CD4-positive, alpha-beta T cell treated with Interleukin-4 for 4 hours (primary cell): ENCODE data around the gene DDX1.
"Not testable (repeated sequence)": the region's sequence is repeated elsewhere in the genome, so short reads cannot be mapped to it uniquely, and the experiment has no call there.

Experiments
- DNase-seq: peaks from one replicate; pipeline ENCODE4 v3.0.0-alpha.2; 2020

The DDX1 gene

DNA sequence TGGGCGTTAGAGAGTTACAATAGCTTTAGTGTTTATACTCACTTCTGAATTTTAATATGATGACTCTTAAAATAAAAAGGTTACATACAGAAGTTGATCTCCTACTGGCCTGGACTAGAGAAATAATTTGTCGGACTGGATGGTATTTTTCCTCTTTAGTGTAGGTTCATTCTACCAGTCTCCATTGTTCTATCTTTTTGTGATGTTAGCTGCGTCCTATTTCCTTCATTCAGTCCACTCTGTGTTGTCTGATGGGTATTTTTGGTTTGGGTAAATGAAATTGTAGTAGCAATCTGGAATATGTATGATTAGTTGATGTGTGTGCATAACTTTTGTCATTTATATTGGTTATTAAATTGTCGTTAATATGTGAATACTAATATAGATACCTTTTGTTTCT lies 5.3 kb downstream of the DDX1 start:
- DNase-seq, result no peak

DNA sequence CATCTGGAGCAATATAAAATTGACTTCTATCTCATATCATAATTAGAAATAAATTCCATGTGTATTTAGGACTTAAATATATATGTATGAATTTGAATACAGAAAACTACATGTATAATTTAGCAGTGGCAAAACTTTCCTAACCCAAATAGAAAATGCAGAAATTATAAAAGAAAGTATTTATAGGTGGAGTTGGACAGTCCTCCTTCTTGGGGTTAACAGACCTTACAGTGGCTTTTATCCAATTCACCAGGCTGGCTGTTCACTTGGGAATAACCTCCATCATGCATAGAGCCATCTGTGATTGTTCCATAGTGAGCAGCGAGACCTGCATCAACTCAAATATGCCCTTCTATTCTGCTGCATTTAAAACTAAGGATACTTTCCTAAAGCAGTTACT lies 8.3 kb downstream of the DDX1 start:
- DNase-seq, result no peak

DNA sequence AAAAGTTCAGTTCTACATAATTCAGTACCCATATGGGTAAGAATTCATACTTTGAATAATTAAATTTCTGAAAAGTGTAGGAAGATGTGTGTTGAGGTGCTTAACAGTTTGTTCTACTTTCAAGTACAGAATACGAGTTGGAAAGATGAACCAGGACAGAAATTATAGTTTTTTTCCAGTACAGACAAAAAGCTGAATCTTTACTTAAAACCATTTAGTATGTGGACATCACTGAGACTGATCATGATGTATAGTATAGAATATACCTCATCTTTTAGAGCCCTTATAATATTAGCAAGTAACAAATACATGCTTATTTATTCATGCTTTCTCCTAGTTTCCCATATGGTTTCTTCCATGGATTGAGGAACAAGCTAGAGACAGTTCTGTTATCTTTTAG lies 10.0 kb downstream of the DDX1 start:
- no peak for DNase-seq

DNA sequence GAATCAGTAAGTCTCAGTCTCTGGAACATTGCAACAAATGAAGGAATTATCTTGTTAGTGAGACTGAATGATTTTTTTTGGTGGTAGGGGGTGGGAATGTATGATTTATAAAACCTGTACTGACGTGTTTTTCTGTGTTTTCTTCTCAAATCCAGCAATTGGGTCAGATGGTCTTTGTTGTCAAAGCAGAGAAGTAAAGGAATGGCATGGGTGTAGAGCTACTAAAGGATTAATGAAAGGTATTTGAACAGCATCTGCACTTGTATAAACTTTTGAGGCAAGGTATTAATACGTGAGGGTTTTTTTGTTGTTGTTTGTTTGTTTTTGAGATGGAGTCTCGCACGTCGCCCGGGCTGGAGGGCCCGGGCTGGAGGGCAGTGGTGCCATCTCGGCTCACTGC lies 10.7 kb downstream of the DDX1 start:
- DNase-seq, result no peak

DNA sequence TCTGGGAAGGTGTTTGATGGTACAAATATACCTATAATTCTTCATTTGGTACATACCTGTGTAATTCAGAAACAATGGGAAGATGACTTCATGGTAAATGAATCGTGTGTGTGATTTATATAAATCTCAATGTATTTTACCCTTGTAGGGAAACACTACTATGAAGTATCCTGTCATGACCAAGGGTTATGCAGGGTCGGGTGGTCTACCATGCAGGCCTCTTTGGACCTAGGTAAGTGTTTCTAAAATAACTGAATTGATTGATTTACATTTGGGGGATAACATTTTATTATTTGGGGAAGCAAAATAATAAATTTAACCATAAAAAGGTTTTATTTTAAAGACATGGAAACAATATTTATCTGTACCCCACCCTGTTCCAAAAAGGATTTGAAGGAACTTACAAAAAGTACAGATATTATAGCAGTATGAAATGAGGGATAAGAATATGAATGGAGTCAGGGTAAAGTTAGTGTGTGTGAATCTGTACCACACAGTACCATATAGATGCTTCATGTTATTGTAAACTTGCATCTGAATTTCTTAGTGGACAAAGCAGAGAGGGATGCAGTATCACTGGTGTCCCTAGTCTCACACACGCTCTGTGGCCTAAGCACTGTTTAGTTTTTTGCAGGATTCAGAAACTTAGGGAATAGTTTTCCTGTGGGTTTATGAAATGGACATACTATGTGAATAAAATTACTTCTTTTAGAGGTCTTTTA lies 11.5 kb downstream of the DDX1 start:
- DNase-seq, result no peak

DNA sequence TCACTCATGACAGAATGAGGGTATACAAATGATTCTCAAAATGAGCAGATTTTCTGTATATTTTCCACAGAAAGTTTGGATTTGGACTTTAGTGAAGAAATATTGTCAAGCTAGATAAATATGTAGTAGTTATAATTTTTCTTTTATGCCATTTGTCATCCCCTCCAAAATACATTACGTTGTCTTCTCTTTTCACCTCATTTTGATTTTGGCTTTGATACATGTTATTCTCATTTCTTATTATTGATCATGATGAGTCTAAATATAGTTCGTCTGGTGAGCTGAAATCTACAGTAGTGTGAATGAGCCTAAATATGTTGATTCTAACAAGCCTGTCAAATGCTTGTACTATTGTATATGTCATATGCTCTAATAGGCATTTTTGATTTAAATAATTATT lies 12.3 kb downstream of the DDX1 start:
- DNase-seq, result no peak

DNA sequence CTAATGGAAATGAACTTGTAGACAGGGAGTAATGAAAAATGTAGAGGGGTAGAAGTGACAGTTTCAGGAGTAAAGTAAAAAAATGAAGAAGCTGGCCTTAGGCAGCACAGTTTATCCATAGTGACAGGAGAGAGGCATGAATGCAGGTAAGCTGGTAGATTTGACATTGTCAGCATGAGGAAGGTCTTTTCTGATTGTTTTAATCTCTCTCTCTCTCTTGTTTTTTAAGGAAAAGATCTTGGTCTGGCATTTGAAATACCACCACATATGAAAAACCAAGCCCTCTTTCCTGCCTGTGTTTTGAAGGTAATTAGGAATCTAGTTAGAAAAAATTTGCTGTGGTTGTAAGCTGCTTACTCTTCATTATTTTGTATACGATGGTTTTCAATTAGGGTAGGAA lies 14.1 kb downstream of the DDX1 start:
- DNase-seq, result no peak

DNA sequence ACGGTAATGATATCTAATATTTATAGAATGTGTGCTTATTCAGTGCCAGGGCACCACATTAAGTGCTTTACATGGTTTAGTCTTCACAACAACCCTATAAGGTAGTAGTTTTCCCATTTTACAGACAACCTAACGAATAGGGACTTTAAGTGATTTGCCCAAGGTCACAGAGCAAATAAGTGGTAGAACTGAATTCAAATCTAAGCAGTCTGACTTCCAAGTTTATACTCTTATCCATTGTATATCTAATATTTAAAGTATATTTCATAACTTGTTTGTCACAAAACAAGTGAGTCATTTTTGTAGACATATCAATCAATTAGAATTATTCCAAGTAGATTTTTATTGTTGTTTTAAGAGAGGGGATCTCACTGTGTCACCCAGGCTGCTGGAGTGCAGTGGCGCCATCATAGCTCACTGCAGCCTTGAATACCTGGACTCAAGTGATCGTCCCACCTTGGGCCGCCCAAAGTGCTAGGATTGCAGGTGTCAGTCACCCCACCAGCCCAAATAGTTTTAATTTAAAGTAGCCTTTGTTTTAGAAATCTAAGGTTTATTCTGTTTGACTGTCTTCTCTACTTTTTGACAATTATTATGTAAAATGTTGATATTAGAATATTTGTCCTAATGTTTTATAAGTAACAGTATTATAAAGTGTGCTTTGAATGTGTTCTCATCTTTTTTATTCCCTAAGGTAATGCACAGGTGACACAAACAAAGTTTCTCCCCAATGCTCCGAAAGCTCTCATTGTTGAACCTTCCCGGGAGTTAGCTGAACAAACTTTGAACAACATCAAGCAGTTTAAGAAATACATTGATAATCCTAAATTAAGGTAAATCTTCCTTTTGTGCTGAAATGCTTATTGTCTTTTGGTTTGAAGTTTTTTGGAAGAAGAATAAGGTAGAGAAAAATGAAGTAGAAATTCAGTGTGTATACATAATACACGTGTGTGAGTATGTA lies 15.1 kb downstream of the DDX1 start:
- DNase-seq, result no peak

DNA sequence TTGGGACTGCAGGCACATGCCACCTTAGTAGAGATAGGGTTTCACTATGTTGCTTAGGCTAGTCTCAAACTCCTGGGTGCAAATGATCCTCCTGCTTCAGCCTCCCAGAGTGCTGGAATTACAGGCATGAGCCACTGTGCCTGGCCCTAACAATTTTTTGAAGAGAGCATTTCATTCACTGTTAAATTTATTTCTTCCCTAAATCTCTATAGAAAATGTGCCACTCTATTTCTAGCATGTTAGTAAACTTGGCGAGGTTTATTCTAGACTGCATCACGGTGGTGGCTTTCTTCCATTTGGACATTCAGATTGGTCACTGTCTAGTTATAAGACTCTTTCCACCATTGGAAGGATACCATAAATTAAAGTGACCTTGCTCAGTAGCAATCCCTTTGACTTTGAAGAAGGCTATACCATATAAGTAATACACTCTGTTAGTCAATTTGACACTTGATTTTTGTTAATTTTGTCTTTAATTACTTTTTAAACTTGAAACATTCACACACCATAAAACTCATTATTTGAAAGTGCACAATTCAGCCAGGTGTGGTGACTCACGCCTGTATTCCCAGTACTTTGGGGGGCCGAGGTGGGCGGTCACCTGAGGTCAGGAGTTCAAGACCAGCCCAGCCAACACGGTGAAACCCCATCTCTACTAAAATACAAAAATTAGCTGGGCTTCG lies 16.2 kb downstream of the DDX1 start:
- DNase-seq, result no peak

DNA sequence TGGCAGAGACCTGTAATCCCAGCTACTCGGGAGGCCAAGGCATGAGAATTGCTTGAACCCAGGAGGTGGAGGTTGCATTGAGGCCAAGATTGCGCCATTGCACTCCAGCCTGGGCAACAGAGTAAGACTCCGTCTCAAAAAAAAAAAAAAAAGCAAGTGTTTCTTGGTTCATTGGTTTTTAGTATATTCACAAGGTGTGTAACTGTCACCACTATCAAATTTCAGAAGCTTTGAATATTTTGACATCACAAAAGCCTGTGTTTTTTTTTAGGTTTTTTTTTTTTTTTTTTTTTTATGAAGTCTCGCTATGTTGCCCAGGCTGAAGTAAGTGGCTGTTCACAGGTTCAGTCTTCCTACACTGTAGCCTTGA lies 16.7 kb downstream of the DDX1 start:
- no peak for DNase-seq

DNA sequence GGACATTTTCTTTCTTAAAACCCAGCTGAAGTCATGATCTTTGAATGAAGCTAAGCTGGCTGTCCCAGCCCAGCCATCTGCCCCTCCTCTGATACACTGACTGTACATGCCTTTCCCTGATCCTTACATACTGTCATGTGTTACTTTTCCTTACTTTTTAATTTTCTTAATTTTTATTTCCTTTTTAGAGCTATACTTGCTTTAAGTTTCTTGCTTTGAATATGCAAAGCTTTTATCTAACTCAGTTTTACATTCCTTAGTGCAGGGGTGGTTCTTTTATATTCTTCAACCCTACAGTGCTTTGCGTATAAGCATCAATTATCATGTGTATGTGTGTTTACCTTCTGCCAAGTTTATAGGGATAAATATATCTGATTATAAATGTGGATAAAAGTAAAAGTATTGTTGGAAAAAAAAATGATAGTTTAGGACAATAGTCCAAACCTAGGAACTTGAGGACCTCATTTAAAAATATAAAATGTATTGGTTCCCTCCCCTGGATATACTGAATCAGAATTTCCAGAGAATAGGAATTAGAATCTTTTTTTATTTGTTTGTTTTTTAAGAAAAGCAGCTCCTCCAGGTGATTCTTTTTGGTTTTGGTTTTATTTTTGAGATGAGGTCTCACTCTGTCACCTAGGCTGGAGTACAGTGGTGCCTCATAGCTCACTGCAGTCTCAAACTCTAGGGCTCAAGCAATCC lies 17.8 kb downstream of the DDX1 start:
- DNase-seq, result no peak

DNA sequence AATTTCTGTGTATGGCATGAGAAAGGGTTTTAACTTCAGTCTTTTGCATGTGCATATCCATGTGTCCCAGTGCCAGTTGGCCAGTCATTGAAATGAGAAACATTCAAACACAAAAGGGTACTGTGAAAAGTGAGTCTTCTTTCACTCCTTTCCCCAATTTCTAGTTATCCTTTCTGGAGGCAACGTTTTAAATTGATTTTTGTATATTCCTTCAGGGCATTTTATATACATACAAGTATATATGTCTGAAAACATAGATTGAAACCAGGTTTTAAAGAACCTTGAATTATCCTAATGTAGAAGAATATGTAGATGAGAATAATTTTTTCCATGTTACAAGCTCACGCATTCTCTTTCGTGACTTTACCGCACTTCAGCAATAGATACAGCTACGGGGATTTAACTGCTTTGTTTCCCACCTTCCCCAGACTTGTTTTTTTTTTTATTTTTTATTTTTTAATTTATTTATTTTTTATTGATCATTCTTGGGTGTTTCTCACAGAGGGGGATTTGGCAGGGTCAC lies 18.8 kb downstream of the DDX1 start:
- no peak for DNase-seq

DNA sequence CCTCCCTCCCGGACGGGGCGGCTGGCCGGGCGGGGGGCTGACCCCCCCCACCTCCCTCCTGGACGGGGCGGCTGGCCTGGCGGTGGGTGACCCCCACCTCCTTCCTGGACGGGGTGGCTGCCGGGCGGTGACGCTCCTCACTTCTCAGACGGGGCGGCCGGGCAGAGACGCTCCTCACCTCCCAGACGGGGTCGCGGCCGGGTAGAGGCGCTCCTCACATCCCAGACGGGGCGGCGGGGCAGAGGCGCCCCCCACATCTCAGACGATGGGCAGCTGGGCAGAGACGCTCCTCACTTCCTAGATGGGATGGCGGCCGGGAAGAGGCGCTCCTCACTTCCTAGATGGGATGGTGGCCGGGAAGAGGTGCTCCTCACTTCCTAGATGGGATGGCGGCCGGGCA lies 20.4 kb downstream of the DDX1 start:
- DNase-seq, result not testable (repeated sequence)

DNA sequence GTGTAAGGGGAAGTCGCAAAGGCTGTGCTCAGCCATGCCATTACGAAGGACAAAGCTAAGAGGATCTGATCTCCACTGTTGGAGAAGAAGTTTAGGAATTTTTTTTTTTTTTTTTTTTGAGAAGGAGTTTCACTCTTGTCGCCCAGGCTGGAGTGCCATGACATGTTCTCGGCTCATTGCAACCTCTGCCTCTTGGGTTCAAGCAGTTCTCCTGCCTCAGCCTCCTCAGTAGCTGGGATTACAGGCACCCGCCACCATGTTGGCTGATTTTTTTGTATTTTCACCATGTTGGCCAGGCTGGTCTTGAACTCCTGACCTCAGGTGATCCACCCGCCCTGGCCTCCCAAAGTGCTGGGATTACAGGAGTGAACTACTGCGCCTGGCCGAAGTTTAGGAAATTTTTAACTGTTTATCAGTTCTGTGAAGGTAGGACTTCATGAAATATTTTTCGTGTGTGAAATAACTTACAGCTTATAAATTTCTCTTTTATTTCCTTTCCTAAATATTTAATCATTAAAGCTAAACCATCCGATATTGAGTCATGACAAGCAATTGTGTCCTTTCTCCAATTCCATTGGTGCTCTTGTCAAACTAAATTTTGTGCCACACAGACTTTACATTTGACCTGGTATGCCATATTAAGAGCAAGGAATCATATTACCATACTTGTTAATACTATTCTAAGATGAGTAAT lies 22.2 kb downstream of the DDX1 start:
- no peak for DNase-seq

DNA sequence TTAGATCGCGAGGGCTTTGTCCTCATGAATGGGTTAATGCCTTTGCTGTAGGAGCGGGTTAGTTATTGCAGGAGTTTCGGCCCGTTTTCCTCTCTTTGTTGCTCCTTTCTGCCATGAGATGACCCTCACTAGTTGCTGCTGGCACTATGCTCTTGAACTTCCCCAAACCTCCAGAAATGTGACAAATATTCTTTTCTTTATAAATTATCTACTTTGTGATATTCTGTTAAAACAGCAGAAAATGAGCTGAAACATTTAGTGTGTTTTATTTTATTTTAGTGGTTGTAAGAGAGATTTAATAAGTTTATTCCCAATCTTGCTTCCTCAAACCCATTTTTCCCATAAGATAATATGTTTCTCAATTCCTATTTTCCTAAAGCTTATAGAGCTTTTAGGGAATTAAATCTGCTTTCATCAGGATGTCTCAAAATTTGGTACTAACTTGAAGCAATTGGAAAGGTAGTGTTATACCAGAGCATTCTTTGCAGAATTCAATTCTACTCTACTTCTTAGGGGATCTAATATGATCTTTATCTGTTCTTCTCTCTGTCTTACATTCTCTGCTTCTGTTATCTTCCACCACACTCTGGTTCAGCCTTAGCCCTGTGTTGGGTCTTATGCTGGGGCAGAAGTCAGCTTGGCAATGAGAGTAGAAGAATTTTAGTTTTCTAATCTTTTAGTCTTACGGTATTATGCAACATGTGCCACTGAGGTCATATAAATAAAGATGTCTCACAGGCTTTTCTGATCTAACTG lies 23.1 kb downstream of the DDX1 start:
- no peak for DNase-seq

DNA sequence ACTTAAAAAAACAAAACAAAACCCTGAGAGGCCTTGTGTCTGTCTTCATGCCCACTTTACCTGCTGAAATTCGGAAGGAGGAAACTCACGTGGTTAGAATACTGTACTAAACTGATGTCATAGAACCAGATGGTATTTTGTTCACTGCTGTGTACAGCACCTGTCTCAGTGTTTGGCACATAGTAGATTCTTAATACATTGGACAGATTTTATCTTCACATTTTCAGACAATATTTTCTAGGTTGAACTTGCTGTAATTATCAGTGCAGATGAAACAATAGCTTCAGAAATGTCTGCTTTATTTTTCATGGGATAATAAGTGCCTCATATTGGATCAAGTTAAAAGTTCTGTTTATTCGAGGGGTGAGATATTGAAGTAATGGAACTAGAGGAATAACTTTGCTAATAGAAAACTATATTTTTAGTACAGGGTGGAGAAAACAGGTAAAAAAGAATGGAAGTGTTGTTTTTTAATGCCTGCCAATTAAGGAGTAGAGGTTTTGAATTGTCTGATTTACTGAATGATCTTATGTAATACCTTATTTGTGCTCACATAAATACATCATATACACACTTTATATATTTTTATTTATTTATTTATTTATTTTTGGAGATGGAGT lies 23.7 kb downstream of the DDX1 start:
- DNase-seq, result no peak

DNA sequence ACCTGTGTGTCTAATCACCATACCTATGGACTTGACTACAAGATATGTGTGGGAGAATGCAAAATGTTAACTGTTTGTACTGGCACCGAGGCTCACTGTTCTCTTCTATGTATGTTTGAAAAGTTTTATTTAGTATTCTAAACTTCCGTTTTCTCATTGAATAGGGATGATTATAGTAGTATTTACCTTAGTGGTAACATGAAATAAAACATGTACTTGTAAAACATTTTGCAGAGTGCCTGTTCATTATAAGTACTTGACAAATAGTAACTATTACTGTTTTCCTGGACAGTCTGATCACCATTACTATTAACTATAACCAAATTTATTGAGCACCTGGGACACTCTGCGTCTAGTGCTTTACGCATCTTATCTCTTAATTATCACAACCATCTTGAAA lies 24.8 kb downstream of the DDX1 start:
- no peak for DNase-seq

DNA sequence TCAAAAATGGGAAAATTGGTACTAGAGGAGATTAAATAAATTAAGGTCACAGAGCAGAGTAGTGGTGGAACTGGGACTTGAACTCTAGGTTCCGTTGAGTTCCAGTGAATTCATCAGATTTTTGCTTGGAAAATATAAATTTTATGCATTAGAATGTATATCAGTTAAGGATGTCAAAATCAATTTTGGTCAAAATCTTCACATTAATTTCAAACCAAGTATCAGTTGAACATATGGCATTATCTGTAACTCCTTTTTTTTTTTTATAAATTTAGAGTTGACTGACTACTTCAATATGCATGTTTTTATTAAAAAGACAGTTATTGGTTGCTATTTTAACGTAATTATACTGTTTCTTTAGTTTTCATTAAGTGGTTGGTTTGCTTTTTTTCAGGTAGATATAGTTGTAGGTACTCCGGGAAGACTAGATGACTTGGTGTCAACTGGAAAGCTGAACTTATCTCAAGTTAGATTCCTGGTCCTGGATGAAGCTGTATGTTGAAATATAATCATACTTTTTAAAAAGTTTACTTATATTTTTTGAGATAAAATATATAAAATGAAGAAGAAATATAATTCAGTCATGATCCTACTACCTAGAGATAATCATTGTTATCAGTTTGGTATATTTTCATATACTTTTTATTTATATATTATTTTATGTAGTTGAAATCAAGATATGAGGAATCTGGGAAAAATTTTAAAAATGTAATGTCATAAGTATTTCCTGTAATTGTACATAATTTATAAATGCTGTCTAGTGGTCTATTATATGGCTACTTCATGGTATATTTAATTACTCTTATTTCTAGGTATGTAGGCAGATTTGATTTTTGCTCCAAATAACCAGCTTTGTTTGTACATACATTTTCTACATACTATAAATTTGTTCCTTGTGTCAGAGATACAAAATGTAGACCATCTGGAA lies 25.4 kb downstream of the DDX1 start:
- DNase-seq, result no peak

DNA sequence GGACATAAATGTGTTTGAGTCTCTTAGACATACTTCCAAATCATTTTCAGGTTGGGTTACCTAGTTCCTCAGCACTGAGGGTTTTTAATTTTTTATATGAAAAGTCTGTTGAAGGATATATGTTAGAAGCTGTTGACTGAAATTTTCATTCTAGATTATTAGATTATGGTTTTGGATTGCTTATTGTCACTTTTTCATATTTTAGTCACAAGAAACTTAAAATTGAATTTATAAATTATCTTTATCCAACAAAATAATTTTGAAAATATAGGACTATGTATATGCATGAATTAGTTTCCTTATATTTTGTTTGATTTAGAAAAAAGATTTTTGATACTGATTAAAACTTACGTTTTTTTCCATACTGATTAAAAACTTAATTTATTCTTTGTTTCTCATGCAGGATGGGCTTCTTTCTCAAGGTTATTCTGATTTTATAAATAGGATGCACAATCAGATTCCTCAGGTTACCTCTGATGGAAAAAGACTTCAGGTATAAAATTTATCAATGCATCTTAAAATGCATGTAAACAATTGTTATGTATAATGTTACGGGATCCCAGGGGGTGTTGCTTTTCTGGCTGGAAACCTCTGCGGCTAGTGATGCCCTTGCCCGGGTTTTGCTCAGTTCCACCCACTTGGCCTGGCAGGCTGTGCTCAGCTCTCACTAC lies 26.2 kb downstream of the DDX1 start:
- DNase-seq, result no peak
